GM23338 (cell line): ENCODE measurements around the gene L3MBTL1.

ENCODE experiments used
- CREB1 ChIP-seq: fragments of 250-450 bp; sonication (Bioruptor Pico); IDR thresholded peaks from 2 replicates; pipeline ENCODE4 v1.5.0; 2020; ENCODE audit warnings: low read depth, mild to moderate bottlenecking, moderate library complexity
- CTCF ChIP-seq, 2 experiments: fragments of 200-600 bp in 1 of 2; sonication (generic) in 1 of 2; conservative IDR thresholded peaks; 2 replicates each; pipeline versions ENCODE4 v1.5.1 to v1.6.1; 2016 to 2017; ENCODE audit warnings: antibody characterized with exemption in 2 of 2, low read depth in 2 of 2, mild to moderate bottlenecking in 2 of 2, moderate library complexity in 1 of 2
- ETS1 ChIP-seq: IDR thresholded peaks from 2 replicates; pipeline ENCODE4 v1.6.1; 2016; ENCODE audit warnings: antibody characterized with exemption
- EZH2 ChIP-seq: fragments of 200-600 bp; sonication (generic); IDR thresholded peaks from one replicate; pipeline ENCODE4 v1.8.0; 2017; ENCODE audit warnings: antibody characterized with exemption, mild to moderate bottlenecking, low read depth; ENCODE audit not compliant: unreplicated experiment
- EZH2phosphoT487 ChIP-seq: fragments of 200-600 bp; sonication (generic); IDR thresholded peaks from one replicate; pipeline ENCODE4 v1.8.1; 2018; ENCODE audit warnings: antibody characterized with exemption; ENCODE audit not compliant: unreplicated experiment
- JUNB ChIP-seq: IDR thresholded peaks from one replicate; pipeline ENCODE4 v1.6.1; 2016; ENCODE audit warnings: antibody characterized with exemption; ENCODE audit not compliant: unreplicated experiment
- POLR2AphosphoS5 ChIP-seq: IDR thresholded peaks from 2 replicates; pipeline ENCODE4 v1.6.1; 2016; ENCODE audit warnings: antibody characterized with exemption, low read depth
- REST ChIP-seq: IDR thresholded peaks from one replicate; pipeline ENCODE4 v1.6.1; 2018; ENCODE audit warnings: antibody characterized with exemption; ENCODE audit not compliant: unreplicated experiment
- STAT1 ChIP-seq: IDR thresholded peaks from one replicate; pipeline ENCODE4 v1.6.1; 2016; ENCODE audit warnings: antibody characterized with exemption; ENCODE audit not compliant: unreplicated experiment
- ZNF114 ChIP-seq: fragments of 250-450 bp; sonication (Bioruptor Pico); IDR thresholded peaks from 2 replicates; pipeline ENCODE4 v1.5.0; 2020; ENCODE audit warnings: mild to moderate bottlenecking, moderate library complexity
- ZNF331 ChIP-seq: fragments of 250-450 bp; sonication (Bioruptor Pico); IDR thresholded peaks from 2 replicates; pipeline ENCODE4 v1.5.0; 2020; ENCODE audit warnings: low read depth, mild to moderate bottlenecking, moderate library complexity
- ZNF462 ChIP-seq: fragments of 250-450 bp; sonication (Bioruptor Pico); IDR thresholded peaks from 2 replicates; pipeline ENCODE4 v1.5.0; 2020; ENCODE audit warnings: mild to moderate bottlenecking, moderate library complexity

- TF ChIP-seq CTCF (conservative IDR thresholded peaks at IDR 0.05; ENCODE audit: low read depth in 2 of 2) (no peak), POLR2AphosphoS5 (no peak), EZH2phosphoT487 (no peak), REST (no peak), ETS1 (no peak), EZH2 (no peak), CREB1 (no peak), JUNB (no peak), STAT1 (no peak), ZNF114 (no peak), ZNF462 (CRISPR knock-in tag) (no peak), ZNF331 (CRISPR knock-in tag) (no peak)
Measured at GRCh38 chr20:43477619-43478018, 29.9 kb upstream of the L3MBTL1 start.
